NCI-H1092 treated with DMSO at 0.1 percent for 48 hours (cell line): Measurements from ENCODE around the gene COL4A6.
A peak's percentile ranks its signal among the peaks of the same experiment; 100 is the strongest.

Experiments
- DNase-seq: peaks from one replicate; lab custom pipeline; 2025; lab: John Stamatoyannopoulos, UW

The COL4A6 gene

GRCh38 chrX:108159028-108159670 is 279.1 kb downstream of the COL4A6 start:
- no peak for DNase-seq

GRCh38 chrX:108157628-108158027 is 280.6 kb downstream of the COL4A6 start:
- no peak for DNase-seq

- DNase-seq, result no peak
Measured at GRCh38 chrX:108156934-108157466, 281.2 kb downstream of the COL4A6 start.

DNA sequence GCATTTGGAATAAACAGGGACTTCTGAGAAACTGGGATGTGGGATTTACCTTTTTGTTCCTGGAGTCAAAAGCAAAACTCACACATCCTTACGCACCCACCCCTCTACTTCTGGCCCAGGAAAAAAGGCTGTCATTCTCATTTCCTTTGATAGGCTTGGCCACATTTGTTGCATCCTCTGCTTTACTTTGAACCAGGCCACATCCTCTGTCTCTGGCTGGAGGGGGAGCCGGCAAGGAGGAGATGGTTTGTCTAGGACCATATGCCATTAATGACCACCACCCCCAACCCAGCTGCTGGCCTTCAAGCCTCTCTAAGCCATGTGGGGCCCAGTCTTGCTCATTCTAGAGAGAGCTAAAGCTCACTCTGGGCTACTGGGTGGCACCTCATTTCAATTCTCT is 282.1 kb downstream of the COL4A6 start:
- no peak for DNase-seq

DNA sequence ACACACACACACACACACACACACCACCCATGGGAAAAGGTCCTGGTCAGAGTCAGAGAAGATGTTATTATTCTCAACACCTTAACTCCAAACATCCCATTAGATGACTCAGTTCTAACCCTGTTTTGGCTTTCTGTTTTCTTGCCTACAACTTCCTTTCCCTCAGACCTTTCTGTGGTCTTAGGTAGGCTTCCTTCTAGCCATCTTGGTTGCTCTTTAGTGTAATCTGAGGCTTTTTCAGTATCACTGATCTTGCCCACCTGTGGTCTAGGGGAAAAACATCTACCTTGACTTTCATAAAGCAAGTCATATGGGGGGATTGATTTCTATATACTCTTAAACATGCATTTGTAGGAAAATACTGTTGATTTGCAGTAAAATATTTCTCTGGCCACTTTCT is 289.7 kb downstream of the COL4A6 start:
- no peak for DNase-seq

GRCh38 chrX:108138814-108139702 is 299.2 kb downstream of the COL4A6 start:
- DNase-seq, result peak; percentile 2

DNA sequence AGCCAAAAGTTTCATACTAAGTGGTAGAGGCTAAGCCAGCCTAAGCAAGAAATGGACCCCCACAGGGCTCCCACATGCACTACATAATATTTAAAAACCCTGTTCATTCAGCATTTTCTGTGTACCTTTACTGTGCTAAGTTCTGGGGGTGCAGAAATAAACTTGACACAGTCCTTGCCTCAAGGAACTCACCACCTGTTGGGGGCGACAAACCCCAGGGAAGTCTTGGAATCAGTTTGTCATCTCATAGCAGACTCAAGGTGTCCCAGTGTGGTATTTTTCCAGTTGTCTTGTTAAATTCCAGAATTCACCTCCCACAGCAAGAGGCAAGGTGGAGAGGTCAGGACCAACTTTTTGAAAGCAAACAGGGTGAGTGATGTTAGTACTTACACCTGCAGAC is 303.5 kb downstream of the COL4A6 start:
- no peak for DNase-seq

DNA sequence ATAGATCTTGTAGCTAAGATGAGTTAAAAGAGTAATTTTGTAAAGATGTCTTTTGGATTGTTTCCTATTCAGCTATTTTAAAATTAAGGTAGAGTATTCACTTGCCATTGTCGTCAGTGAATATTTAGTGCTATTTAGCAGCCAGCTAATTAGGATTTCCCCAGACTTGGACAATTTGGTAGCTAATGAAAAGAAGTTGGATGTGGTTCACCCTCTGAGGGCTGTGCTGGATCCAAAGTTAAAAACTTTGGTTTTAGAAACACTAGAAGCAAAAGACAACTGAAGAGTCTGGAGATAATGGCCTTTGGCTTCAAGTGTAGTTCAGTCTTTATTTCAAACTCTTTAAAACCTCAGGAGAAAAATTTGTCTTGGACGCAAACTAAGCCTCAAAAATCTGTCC is 305.3 kb downstream of the COL4A6 start:
- no peak for DNase-seq

- DNase-seq, result no peak
Measured at GRCh38 chrX:108132034-108132433, 306.2 kb downstream of the COL4A6 start.

DNA sequence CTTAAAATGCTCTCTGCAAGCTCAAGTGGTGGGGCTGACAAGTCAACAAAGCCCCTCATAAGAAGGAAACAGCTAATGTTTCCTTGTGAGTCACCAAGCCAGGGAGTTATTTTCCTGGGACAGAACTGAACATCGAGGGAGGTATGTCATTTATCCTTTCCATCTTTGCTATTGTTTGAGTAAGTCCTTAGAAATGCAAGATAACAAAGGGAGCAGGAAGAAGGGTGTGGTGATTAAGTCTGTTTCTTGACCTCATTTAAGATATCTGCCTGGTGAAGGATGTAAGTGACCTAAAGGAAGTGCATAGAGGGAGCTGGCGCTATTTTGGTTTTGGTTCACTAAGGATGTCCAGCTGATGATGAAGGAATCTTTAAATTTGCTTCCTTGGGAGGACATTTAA is 306.8 kb downstream of the COL4A6 start:
- DNase-seq, result no peak

DNA sequence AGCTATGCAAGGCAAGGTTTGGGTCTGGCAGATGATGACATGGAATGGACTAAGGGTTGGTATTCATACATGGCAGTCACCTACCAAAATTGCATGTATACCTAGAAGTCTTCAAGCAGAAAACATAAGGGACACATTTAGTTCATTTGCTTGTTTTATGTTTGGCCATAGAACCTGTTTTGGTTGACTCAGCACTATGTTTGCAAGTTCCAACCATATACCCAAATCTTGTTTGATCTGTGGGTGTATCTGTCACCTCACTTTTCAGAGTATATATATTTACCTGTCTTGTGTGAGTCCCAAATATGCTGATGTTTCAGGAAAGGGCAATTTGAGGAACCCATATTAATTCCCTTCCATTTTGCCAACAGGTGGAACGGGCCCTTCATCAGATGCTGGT is 307.3 kb downstream of the COL4A6 start:
- no peak for DNase-seq

- DNase-seq, result no peak
Measured at GRCh38 chrX:108127152-108127551, 311.1 kb downstream of the COL4A6 start.

- no peak for DNase-seq
Measured at GRCh38 chrX:108126661-108127060, 311.6 kb downstream of the COL4A6 start.

DNA sequence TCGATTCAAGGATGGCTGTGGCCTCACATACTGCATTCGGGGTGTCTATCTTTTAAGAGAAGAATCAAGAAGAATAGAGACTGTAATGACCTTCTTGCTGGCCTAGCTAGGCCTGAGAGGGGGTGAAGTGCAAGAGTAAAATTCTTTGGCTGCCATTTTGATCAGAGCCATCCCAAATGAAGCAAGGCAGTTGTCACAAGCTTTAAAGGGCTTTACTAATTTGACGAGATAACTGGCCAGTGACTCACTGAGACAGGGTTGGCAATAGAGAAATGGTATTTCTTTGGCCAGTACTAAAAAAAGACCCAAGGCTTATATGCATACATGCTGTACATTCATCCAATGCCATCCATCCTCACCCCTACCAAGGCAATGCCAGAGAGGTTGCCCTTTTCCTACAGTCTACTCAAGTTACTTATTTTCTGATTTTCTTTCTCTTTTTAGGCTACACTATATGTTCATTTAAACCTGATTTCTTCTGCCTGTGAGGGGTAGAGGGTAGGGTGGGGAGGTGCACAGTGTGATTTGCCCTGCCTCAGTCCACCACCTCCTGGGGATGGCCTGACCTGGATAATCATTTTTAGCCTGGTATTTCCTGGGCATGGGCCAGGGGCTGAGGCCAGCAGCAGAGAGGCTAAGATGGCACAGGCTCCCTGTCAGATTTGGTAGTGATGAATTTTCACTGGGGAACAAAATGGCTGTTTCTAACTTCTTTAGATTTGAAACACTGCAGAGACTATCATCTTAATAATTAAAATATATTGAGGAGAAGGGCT is 314.4 kb downstream of the COL4A6 start:
- no peak for DNase-seq

- DNase-seq, result no peak
Measured at GRCh38 chrX:108122748-108123147, 315.5 kb downstream of the COL4A6 start.

DNA sequence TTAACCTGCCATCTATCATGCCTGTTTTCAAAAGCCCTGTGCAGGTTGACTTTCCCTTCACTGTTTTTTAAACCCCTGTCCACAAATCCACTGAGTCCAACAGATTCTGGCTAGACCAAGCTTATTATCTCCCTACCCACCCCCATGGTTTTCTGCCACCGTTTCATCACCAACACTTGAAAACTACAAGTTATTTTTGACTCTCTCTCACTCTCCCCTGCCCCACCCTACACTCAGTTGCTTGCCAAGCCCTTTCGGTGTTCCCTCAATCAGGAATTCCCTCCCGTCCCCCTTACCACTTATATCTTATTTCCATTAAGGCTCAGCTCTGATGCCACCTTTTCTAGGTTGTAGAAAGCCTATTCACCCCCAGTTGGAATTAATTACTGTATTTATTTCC is 316.9 kb downstream of the COL4A6 start:
- no peak for DNase-seq

DNA sequence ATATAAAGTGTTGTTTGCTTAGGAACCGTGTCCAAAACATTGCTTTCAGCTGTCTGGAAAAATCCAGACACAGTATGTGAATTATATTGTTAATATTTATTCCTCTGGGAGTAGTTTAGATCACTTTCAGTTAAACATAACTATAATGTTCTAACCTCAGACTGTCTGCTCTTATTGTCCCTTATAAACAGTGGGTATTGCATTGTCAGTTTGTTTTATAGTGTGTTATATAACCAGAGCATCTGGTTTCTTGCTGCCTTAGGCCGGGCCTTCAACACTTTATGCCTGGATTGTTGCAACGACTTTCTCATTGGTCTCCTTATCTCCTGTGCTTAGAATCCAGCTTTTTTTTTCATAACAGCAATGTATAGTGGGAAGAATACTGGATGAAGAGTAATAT is 320.2 kb downstream of the COL4A6 start:
- DNase-seq, result no peak

DNA sequence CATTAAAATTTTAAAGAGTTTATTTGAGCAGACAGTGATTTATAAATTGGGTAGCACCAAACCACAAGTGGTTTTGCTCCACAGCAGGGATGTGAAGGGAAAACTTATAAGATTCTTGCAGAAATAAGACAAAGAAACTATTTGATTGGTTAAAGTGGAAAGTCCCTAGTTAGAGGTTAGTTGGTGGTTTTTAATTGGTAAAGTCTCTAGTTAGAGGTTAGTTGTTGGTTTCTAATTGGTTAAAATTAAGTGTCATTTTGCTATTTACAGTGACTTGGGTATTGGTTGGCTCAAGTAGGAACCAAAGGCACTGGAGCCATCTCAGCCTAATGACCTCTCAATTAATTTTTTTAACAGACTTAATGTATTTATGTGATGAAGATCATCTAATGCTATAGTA is 323.7 kb downstream of the COL4A6 start:
- no peak for DNase-seq
